Neural cell (in vitro differentiated cells): ENCODE data around the gene TYROBP. TPM values are rescaled to one million over a fixed set of nuclear protein-coding genes. Genes with fewer than 3 reads are reported as not detected.

Experiments used
- H2AFZ ChIP-seq: fragments of 200-600, 300-800 bp; sonication (generic), shearing (Covaris generic); 2 replicates; pipeline ENCODE4 v1.6.0; 2014; ENCODE audit warnings: low read depth, mild to moderate bottlenecking, antibody characterized with exemption, low read length, moderate library complexity
- H3F3A ChIP-seq: fragments of 200-600 bp; shearing (Covaris generic); 2 replicates; pipeline ENCODE4 v1.6.1; 2016; ENCODE audit warnings: mild to moderate bottlenecking, moderate library complexity, mixed read lengths, antibody characterized with exemption, low read length; ENCODE audit not compliant: insufficient read depth, poor library complexity, severe bottlenecking
- H3K27ac ChIP-seq: fragments of 200-600, 300-800 bp; sonication (generic), shearing (Covaris generic); 2 replicates; pipeline ENCODE4 v1.5.1; 2014; ENCODE audit warnings: mild to moderate bottlenecking, low read length, moderate library complexity
- H3K27me3 ChIP-seq: fragments of 300-800, 200-600 bp; sonication (generic), shearing (Covaris generic); 2 replicates; pipeline ENCODE4 v1.6.0; 2014; ENCODE audit warnings: mild to moderate bottlenecking, low read depth, low read length, moderate library complexity; ENCODE audit not compliant: insufficient read depth
- H3K36me3 ChIP-seq: fragments of 300-800, 200-600 bp; sonication (generic), shearing (Covaris generic); 2 replicates; pipeline ENCODE4 v1.5.1; 2014; ENCODE audit warnings: mild to moderate bottlenecking, antibody characterized with exemption, low read length, moderate library complexity; ENCODE audit not compliant: insufficient read depth
- H3K4me2 ChIP-seq: fragments of 300-800, 200-600 bp; sonication (generic), shearing (Covaris generic); 2 replicates; pipeline ENCODE4 v1.6.0; 2014; ENCODE audit warnings: mild to moderate bottlenecking, low read length
- H3K4me3 ChIP-seq: fragments of 300-800, 200-600 bp; sonication (generic), shearing (Covaris generic); 2 replicates; pipeline ENCODE4 v1.5.1; 2014; ENCODE audit warnings: mild to moderate bottlenecking, low read length, moderate library complexity
- H3K79me2 ChIP-seq: fragments of 200-600 bp; shearing (Covaris generic); replicated peaks from 2 replicates; pipeline ENCODE4 v1.6.0; 2014; ENCODE audit warnings: mild to moderate bottlenecking, low read length, moderate library complexity; ENCODE audit not compliant: insufficient read depth
- H3K9ac ChIP-seq: fragments of 300-800, 200-600 bp; sonication (generic), shearing (Covaris generic); 2 replicates; pipeline ENCODE4 v1.6.1; 2016; ENCODE audit warnings: mild to moderate bottlenecking, low read length, mixed read lengths
- H3K9me2 ChIP-seq: fragments of 200-600 bp; shearing (Covaris generic); 2 replicates; pipeline ENCODE4 v1.6.1; 2016; ENCODE audit warnings: mild to moderate bottlenecking, low read length, mixed read lengths; ENCODE audit not compliant: insufficient read depth
- H3K9me3 ChIP-seq: fragments of 200-600, 300-800 bp; sonication (generic), shearing (Covaris generic); 2 replicates; pipeline ENCODE4 v1.6.1; 2016; ENCODE audit warnings: mild to moderate bottlenecking, mixed run types, low read length, moderate library complexity, mixed read lengths
- H4K20me1 ChIP-seq: fragments of 200-600 bp; shearing (Covaris generic); 2 replicates; pipeline ENCODE4 v1.6.1; 2016; ENCODE audit warnings: mild to moderate bottlenecking, mixed run types; ENCODE audit not compliant: insufficient read depth
- EP300 ChIP-seq: fragments of 450-650 bp; conservative IDR thresholded peaks from 2 replicates; pipeline ENCODE4 v1.6.1; 2014; ENCODE audit warnings: antibody characterized with exemption, mild to moderate bottlenecking, moderate library complexity; ENCODE audit not compliant: poor library complexity, severe bottlenecking
- EZH2 ChIP-seq: fragments of 200-600, 300-800 bp; shearing (Covaris generic), sonication (generic); IDR thresholded peaks from 2 replicates; pipeline ENCODE4 v1.6.1; 2014; ENCODE audit warnings: antibody characterized with exemption, low read length, borderline replicate concordance, mild to moderate bottlenecking; ENCODE audit not compliant: insufficient read depth, poor library complexity, severe bottlenecking
- MXI1 ChIP-seq: fragments of 450-650 bp; conservative IDR thresholded peaks from 2 replicates; pipeline ENCODE4 v1.6.1; 2014; ENCODE audit warnings: antibody characterized with exemption, mild to moderate bottlenecking; ENCODE audit not compliant: poor library complexity, severe bottlenecking
- POLR2AphosphoS5 ChIP-seq: IDR thresholded peaks from 2 replicates; pipeline ENCODE4 v1.6.1; 2012
- RAD21 ChIP-seq: fragments of 450-650 bp; conservative IDR thresholded peaks from 2 replicates; pipeline ENCODE4 v1.6.1; 2014; ENCODE audit warnings: antibody characterized with exemption, mild to moderate bottlenecking, moderate library complexity
- REST ChIP-seq: IDR thresholded peaks from 2 replicates; pipeline ENCODE4 v1.6.1; 2012; ENCODE audit warnings: borderline replicate concordance
- SMC3 ChIP-seq: fragments of 450-650 bp; conservative IDR thresholded peaks from 2 replicates; pipeline ENCODE4 v1.6.1; 2014; ENCODE audit warnings: antibody characterized with exemption, mild to moderate bottlenecking, moderate library complexity; ENCODE audit not compliant: poor library complexity
- TAF1 ChIP-seq: IDR thresholded peaks from 2 replicates; pipeline ENCODE4 v1.6.1; 2012; ENCODE audit warnings: low read depth
- polyA plus RNA-seq: library from polyadenylated mRNA; depleted of rRNA; stranded (reverse); fragments of >200 nt; gene quantifications from 2 replicates; pipeline ENCODE4 v1.2.3, GENCODE V29; 2014
- TF ChIP-seq, protein P1 (sequence below): fragments of 450-650 bp; IDR thresholded peaks from 2 replicates; pipeline ENCODE4 v1.5.1; 2014; ENCODE audit warnings: antibody characterized with exemption, mild to moderate bottlenecking, moderate library complexity; ENCODE audit not compliant: poor library complexity, severe bottlenecking

Gene TYROBP
- polyA plus RNA-seq, 1 donor from 2014 or later: not detected

DNA sequence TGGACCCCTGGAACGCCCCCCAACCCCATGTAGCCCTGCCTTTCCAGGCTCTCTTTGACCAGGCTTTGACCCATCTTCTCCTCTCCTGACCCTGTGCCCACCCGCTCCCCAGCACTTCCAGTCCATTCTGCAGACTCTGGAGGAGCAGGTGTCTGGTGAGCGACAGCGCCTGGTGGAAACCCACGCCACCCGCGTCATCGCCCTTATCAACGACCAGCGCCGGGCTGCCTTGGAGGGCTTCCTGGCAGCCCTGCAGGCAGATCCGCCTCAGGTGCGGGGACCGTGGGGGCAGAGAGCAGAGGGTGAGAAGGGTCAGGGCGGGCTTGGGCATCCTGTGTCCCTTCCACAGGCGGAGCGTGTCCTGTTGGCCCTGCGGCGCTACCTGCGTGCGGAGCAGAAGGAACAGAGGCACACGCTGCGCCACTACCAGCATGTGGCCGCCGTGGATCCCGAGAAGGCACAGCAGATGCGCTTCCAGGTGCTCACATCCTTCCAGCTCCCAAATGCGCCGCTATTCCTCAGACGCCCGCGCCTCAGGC, 33.6 kb downstream of the TYROBP start:
- Histone ChIP-seq H3K9me2 (no peaks in the 10 kb centered on the region), H3K36me3 (no peaks in the 10 kb centered on the region), H2AFZ (no peak overlapping the region), H3K9me3 (no peaks in the 10 kb centered on the region), H3K4me3 (no peak overlapping the region), H3F3A (no peaks in the 10 kb centered on the region), H4K20me1 (no peaks in the 10 kb centered on the region), H3K27ac (no peak overlapping the region), H3K4me2 (no peak overlapping the region), H3K79me2 (peaks cover 18% of the 10 kb centered on the region), H3K9ac (no peak overlapping the region), H3K27me3 (no peaks in the 10 kb centered on the region)
- no peak for TF ChIP-seq TAF1
- no peak for TF ChIP-seq MXI1
- TF ChIP-seq RAD21: no peak
- TF ChIP-seq REST: no peak
- no peak for TF ChIP-seq POLR2AphosphoS5
- TF ChIP-seq EZH2: no peak
- TF ChIP-seq SMC3: no peak
- no peak for TF ChIP-seq EP300
- TF ChIP-seq, protein P1, sequence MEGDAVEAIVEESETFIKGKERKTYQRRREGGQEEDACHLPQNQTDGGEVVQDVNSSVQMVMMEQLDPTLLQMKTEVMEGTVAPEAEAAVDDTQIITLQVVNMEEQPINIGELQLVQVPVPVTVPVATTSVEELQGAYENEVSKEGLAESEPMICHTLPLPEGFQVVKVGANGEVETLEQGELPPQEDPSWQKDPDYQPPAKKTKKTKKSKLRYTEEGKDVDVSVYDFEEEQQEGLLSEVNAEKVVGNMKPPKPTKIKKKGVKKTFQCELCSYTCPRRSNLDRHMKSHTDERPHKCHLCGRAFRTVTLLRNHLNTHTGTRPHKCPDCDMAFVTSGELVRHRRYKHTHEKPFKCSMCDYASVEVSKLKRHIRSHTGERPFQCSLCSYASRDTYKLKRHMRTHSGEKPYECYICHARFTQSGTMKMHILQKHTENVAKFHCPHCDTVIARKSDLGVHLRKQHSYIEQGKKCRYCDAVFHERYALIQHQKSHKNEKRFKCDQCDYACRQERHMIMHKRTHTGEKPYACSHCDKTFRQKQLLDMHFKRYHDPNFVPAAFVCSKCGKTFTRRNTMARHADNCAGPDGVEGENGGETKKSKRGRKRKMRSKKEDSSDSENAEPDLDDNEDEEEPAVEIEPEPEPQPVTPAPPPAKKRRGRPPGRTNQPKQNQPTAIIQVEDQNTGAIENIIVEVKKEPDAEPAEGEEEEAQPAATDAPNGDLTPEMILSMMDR: no peak

- TF ChIP-seq POLR2AphosphoS5: no peak
- no peak for TF ChIP-seq TAF1
- Histone ChIP-seq H3K79me2 (peaks cover 18% of the 10 kb centered on the region), H3K27me3 (no peaks in the 10 kb centered on the region), H3K9ac (no peak overlapping the region), H3K4me3 (no peak overlapping the region), H3K9me2 (no peaks in the 10 kb centered on the region), H2AFZ (no peak overlapping the region), H3K36me3 (no peaks in the 10 kb centered on the region), H3K9me3 (no peaks in the 10 kb centered on the region), H4K20me1 (no peaks in the 10 kb centered on the region), H3F3A (no peaks in the 10 kb centered on the region), H3K4me2 (no peak overlapping the region), H3K27ac (no peak overlapping the region)
Observed at GRCh38 chr19:35872180-35872579, 35.9 kb downstream of the TYROBP start.

DNA sequence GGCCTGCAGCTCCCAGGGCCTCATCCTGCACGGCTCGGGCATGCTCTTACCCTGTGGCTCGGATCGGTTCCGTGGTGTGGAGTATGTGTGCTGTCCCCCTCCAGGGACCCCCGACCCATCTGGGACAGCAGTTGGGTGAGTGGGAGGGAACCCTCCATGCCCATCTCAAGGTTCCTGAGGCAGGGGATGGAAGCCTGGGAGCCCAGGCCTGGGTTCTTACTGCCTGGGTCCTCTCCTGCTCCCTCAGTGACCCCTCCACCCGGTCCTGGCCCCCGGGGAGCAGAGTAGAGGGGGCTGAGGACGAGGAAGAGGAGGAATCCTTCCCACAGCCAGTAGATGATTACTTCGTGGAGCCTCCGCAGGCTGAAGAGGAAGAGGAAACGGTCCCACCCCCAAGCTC, 36.5 kb downstream of the TYROBP start:
- H3K27ac ChIP-seq: no peak overlapping the region

More for the DNA sequence above, 36.5 kb downstream of the TYROBP start:
- no peaks in the 10 kb centered on the region for H3F3A ChIP-seq
- no peaks in the 10 kb centered on the region for H3K9me3 ChIP-seq
- no peak for TF ChIP-seq POLR2AphosphoS5
- no peak for TF ChIP-seq TAF1
- TF ChIP-seq REST: no peak
- no peak for TF ChIP-seq EP300
- no peak for TF ChIP-seq MXI1
- TF ChIP-seq, protein P1: no peak
- no peak for TF ChIP-seq EZH2
- no peak for TF ChIP-seq SMC3
- no peak for TF ChIP-seq RAD21
- H3K4me3 ChIP-seq: no peak overlapping the region
- no peaks in the 10 kb centered on the region for H3K27me3 ChIP-seq
- H3K36me3 ChIP-seq: no peaks in the 10 kb centered on the region
- H3K4me2 ChIP-seq: no peak overlapping the region
- peaks cover 18% of the 10 kb centered on the region for H3K79me2 ChIP-seq
- H2AFZ ChIP-seq: no peak overlapping the region
- no peaks in the 10 kb centered on the region for H3K9me2 ChIP-seq
- H4K20me1 ChIP-seq: no peaks in the 10 kb centered on the region
- no peak overlapping the region for H3K9ac ChIP-seq
